DND-41 (cell line): ENCODE data around the gene THAP12.

ENCODE experiments used
- ATAC-seq: fragments of 200-7000 bp; cut with Tn5 transposase; 3 replicates; pipeline ENCODE4 v1.9.1; 2021; ENCODE audit warnings: low read depth; ENCODE audit not compliant: insufficient read depth
- DNase-seq: peaks from one replicate; pipeline ENCODE4 v3.0.0-alpha.2; 2020
- H2AFZ ChIP-seq: 2 replicates; pipeline ENCODE4 v1.6.0; 2012; ENCODE audit warnings: low read depth, low read length
- H3K27ac ChIP-seq: 2 replicates; pipeline ENCODE4 v1.5.1; 2012; ENCODE audit warnings: low read length, inconsistent platforms
- H3K27me3 ChIP-seq: fragments of 200-600 bp; sonication (generic); 2 replicates; pipeline ENCODE4 v1.6.0; 2012; ENCODE audit warnings: low read length, mild to moderate bottlenecking, inconsistent platforms; ENCODE audit not compliant: insufficient read depth, poor library complexity
- H3K36me3 ChIP-seq: 2 replicates; pipeline ENCODE4 v1.5.1; 2012; ENCODE audit warnings: low read length, inconsistent platforms; ENCODE audit not compliant: insufficient read depth
- H3K4me1 ChIP-seq: 2 replicates; pipeline ENCODE4 v1.5.1; 2012; ENCODE audit warnings: mild to moderate bottlenecking, low read length; ENCODE audit not compliant: insufficient read depth
- H3K4me2 ChIP-seq: 2 replicates; pipeline ENCODE4 v1.6.0; 2012; ENCODE audit warnings: mild to moderate bottlenecking, moderate library complexity, low read length, inconsistent platforms; ENCODE audit not compliant: insufficient read depth
- H3K4me3 ChIP-seq, 2 experiments: fragments of 200-600 bp in 1 of 2; shearing (Covaris generic) in 1 of 2; 2 replicates each; pipeline ENCODE4 v1.5.1; 2012 to 2016; ENCODE audit warnings: inconsistent platforms in 2 of 2, low read length in 2 of 2, mild to moderate bottlenecking in 2 of 2, low read depth in 1 of 2, moderate library complexity in 1 of 2
- H3K79me2 ChIP-seq: 2 replicates; pipeline ENCODE4 v1.6.0; 2012; ENCODE audit warnings: low read length, inconsistent platforms; ENCODE audit not compliant: insufficient read depth
- H3K9ac ChIP-seq: 2 replicates; pipeline ENCODE4 v1.6.0; 2012; ENCODE audit warnings: low read depth, mild to moderate bottlenecking, inconsistent platforms, low read length, moderate library complexity
- H3K9me3 ChIP-seq: 2 replicates; pipeline ENCODE4 v1.5.1; 2012; ENCODE audit warnings: low read length, moderate library complexity, mild to moderate bottlenecking, inconsistent platforms; ENCODE audit not compliant: insufficient read depth, severe bottlenecking
- H4K20me1 ChIP-seq: 2 replicates; pipeline ENCODE4 v1.6.0; 2012; ENCODE audit warnings: low read length; ENCODE audit not compliant: insufficient read depth
- EZH2 ChIP-seq: IDR thresholded peaks from 3 replicates; pipeline ENCODE4 v1.6.1; 2012; ENCODE audit warnings: borderline replicate concordance, low read depth, mild to moderate bottlenecking, moderate library complexity, low read length, inconsistent platforms; ENCODE audit not compliant: severe bottlenecking
- TF ChIP-seq, protein P1 (sequence below): IDR thresholded peaks from 2 replicates; pipeline ENCODE4 v1.5.1; 2012; ENCODE audit warnings: borderline replicate concordance, low read length, moderate library complexity, mild to moderate bottlenecking; ENCODE audit not compliant: poor library complexity, severe bottlenecking; ENCODE audit errors: extremely low read depth

The THAP12 gene

DNA sequence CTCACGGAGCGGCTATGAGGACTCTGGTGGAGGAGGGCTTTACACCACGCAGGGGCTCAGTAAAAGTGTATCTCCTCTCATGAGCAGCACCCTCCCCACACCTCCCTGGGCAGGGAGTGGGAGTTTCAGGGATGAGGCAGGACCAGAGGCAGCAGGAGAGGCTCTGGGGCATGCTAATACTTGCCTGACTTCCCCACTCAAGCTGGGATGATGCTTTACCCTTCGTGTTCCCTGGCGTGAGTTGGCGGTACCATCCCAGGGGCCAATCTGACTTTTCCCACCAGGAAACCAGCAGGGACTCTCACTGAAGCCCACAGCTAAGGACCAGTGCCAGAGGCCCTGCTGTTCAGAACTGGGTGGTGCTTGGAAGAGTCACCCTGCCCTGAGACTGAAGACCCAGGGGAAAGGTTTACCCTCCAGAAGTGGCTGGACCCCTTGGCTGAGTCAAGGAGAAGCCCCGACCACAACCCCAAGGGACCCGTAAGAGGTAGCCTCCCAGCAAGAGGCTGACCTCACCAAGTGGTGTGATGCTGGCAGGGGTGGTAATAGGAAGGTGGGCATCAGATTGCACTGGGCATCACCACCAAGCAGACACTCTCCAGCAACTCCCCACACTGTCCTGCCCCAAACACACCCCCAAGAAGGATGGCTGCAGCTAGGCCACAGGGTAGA lies 65.6 kb downstream of the THAP12 start:
- H4K20me1 ChIP-seq = no peaks in the 10 kb centered on the region
- no peak overlapping the region for H3K4me2 ChIP-seq
- no peaks in the 10 kb centered on the region for H3K4me1 ChIP-seq
- no peaks in the 10 kb centered on the region for H3K79me2 ChIP-seq
- H3K9me3 ChIP-seq = no peaks in the 10 kb centered on the region
- TF ChIP-seq EZH2 = no peak
- TF ChIP-seq, protein P1, sequence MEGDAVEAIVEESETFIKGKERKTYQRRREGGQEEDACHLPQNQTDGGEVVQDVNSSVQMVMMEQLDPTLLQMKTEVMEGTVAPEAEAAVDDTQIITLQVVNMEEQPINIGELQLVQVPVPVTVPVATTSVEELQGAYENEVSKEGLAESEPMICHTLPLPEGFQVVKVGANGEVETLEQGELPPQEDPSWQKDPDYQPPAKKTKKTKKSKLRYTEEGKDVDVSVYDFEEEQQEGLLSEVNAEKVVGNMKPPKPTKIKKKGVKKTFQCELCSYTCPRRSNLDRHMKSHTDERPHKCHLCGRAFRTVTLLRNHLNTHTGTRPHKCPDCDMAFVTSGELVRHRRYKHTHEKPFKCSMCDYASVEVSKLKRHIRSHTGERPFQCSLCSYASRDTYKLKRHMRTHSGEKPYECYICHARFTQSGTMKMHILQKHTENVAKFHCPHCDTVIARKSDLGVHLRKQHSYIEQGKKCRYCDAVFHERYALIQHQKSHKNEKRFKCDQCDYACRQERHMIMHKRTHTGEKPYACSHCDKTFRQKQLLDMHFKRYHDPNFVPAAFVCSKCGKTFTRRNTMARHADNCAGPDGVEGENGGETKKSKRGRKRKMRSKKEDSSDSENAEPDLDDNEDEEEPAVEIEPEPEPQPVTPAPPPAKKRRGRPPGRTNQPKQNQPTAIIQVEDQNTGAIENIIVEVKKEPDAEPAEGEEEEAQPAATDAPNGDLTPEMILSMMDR = no peak
- no peak overlapping the region for H3K27ac ChIP-seq
- no peak for DNase-seq
- no peak overlapping the region for H3K9ac ChIP-seq
- H3K4me3 ChIP-seq = no peak overlapping the region
- H3K27me3 ChIP-seq = peaks cover 3% of the 10 kb centered on the region
- no peaks in the 10 kb centered on the region for H3K36me3 ChIP-seq
- ATAC-seq = no peak
- H2AFZ ChIP-seq = no peak overlapping the region

DNA sequence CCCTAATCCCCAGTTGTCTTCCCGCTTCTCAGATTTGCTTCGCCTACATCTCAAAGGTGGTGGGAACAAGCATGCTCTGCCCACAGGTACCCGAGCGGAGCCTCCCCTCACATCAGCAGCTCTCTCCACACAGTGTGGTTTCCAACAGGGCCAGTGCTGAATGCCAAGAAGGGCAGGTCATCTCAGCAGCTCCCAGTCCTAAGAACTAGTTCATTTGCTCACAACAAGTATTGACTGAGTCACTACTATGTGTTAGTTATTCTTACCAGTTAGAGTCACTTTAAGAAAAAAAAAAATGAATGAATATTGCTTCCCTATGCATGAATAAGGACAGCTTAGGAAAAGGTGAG lies 66.2 kb downstream of the THAP12 start:
- H3K27ac ChIP-seq = no peak overlapping the region
- ATAC-seq (no peak), DNase-seq (no peak)
- no peaks in the 10 kb centered on the region for H3K4me1 ChIP-seq
- H3K79me2 ChIP-seq = no peaks in the 10 kb centered on the region
- no peak overlapping the region for H3K9ac ChIP-seq
- no peak overlapping the region for H3K4me3 ChIP-seq
- no peak overlapping the region for H3K4me2 ChIP-seq
- no peaks in the 10 kb centered on the region for H4K20me1 ChIP-seq
- H3K36me3 ChIP-seq = no peaks in the 10 kb centered on the region
- no peaks in the 10 kb centered on the region for H3K9me3 ChIP-seq
- no peak for TF ChIP-seq EZH2
- TF ChIP-seq, protein P1 = no peak
- no peak overlapping the region for H2AFZ ChIP-seq
- no peaks in the 10 kb centered on the region for H3K27me3 ChIP-seq

DNA sequence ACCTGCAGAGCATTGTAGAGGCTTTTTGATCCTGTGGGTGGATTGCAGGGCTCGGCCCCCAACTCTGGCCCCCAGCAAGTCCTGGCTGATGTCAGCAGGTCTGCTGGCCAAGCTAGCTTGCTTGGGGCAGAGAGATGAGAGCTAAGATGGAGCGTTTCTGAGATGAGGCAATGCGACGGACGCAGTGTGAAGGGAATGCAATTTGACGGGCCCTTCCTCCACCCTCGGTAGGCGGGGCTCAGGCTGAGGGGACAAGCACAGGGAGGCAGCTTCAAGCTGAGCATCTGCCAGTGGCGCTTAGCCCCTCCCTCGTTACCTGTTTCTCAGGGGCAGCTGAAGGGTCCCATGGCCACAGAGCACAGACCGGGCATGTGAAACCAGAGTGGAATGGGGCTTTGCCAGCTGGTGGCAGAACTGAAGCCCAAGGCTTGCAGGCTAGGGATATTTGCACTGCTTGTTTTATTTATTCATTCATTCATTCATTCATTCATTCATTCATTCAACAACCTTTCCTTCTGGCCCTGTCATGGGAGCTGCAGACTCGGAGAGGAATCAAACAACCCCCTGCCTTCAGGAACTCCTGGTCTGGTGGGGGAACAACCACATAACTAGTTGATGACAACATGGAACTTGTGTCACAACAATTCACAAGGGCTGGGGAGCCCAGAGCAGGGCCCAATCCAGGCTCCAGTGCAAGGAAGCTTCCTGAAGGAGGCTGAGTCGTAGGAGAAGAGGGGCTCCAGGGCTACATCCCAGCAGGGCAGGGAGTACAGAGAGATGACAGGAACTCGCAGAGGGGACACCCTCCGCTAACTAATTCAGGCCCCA lies 66.8 kb downstream of the THAP12 start:
- H3K9ac ChIP-seq = no peak overlapping the region
- ATAC-seq = no peak
- H2AFZ ChIP-seq = no peak overlapping the region
- H3K79me2 ChIP-seq = no peaks in the 10 kb centered on the region
- no peaks in the 10 kb centered on the region for H3K36me3 ChIP-seq
- no peaks in the 10 kb centered on the region for H3K9me3 ChIP-seq
- H3K4me2 ChIP-seq = no peak overlapping the region
- H4K20me1 ChIP-seq = no peaks in the 10 kb centered on the region
- H3K4me1 ChIP-seq = no peaks in the 10 kb centered on the region
- TF ChIP-seq EZH2 = no peak
- TF ChIP-seq, protein P1 = no peak
- no peak for DNase-seq
- H3K27me3 ChIP-seq = no peaks in the 10 kb centered on the region
- H3K4me3 ChIP-seq = no peak overlapping the region
- no peak overlapping the region for H3K27ac ChIP-seq
